Measurements from ENCODE around the gene LDLRAD3. TPM values are rescaled to one million over a fixed set of nuclear protein-coding genes. Genes with fewer than 3 reads are reported as not detected.

Gene LDLRAD3
- total and polyA plus RNA-seq, 10 donors, result 1.5 to 9.6 (median 8.1) TPM

DNA sequence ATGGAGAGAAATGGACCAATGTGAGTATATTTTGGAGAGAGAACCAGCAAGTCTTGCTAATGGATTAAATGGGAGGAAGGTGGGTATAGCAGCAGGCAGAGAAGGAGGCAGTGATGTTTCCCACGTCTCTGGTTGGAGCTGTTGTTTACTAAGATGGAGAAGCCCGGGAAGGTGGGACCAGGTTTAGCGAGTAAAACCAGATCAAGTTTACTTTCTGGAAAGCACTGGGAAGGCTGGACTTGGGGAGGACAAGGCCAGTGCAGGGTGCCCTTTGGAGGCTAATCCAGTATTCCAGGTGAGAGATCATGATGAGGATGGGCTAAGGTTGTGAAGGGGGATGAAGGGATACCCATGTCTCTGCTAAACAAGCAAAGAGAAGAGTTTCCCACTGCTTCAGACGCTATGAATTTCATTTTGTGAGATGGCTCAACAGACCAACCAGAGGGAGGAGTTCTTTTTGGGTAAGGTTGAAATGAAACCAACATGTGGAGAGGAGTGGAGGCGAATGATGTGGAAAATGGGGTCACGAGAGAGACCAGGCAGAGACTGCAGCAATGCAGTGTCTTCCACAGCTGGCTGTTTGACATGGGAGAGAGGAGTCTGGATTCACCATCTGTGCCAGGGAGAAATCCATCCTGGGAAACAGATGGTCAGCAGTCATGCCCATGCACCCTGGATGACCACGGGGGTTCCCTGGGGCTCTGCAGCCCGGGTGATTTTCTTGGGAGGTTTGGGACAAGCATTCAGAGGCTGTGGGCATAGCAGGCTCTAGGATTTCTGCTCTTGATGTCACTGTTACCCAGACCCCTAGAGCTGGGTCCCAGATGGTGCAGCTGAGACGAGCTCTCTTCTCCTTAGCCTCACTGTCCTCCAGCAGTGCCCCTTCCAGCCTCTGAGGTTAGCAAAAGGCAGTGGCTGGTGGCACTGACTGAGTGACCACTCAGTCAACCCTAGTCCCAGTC, 320.4 kb downstream of the LDLRAD3 start:
- Histone ChIP-seq H3K27ac (no peak overlapping the region), H3K9me3 (no peaks in the 10 kb centered on the region), H3K4me3 (no peak overlapping the region), H3K4me1 (peaks cover 0 to 6% (median 2%) of the 10 kb centered on the region in 6 donors), H3K36me3 (peaks cover 0 to 3% (median 0%) of the 10 kb centered on the region in 6 donors), H3K27me3 (replicated peaks in 1 of 7) (peaks cover 0 to 16% (median 0%) of the 10 kb centered on the region in 7 donors)
- intact Hi-C loops (cut with DNase I; ENCODE audit: low total_unique reads), result loop anchor here (10.0 kb wide), 1 partner anchor 779 kb away; no protein-coding TSS in a partner anchor
- 63 to 81% (median 72%) methylated on average over 9 of the region's 9 CpGs for WGBS, 5 donors
- TF ChIP-seq, protein P1, sequence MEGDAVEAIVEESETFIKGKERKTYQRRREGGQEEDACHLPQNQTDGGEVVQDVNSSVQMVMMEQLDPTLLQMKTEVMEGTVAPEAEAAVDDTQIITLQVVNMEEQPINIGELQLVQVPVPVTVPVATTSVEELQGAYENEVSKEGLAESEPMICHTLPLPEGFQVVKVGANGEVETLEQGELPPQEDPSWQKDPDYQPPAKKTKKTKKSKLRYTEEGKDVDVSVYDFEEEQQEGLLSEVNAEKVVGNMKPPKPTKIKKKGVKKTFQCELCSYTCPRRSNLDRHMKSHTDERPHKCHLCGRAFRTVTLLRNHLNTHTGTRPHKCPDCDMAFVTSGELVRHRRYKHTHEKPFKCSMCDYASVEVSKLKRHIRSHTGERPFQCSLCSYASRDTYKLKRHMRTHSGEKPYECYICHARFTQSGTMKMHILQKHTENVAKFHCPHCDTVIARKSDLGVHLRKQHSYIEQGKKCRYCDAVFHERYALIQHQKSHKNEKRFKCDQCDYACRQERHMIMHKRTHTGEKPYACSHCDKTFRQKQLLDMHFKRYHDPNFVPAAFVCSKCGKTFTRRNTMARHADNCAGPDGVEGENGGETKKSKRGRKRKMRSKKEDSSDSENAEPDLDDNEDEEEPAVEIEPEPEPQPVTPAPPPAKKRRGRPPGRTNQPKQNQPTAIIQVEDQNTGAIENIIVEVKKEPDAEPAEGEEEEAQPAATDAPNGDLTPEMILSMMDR (IDR thresholded peaks at IDR 0.05 in 8 of 11, conservative IDR thresholded peaks at IDR 0.05 in 3 of 11), result no peak
- TF ChIP-seq POLR2AphosphoS5 (IDR thresholded peaks at IDR 0.05) (no peak), POLR2A (IDR thresholded peaks at IDR 0.05) (no peak)
- no peak for DNase-seq

DNA sequence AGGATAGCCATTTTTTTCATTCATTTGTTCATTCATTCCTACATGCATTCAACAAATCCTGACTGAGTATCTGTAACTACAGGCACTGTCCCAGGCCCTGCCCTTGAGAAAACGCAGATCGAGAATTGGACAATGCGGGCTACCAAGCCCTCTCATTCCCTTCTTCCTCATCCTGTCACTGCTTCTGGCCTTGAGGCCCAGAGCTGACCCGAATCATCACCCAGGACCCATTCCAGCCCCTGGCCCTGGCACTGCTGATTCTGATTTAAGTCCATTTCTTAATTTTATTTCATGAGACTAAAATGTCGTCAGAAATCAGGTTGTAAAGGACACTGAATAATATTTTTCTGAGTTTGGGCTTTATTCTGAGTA, 321.1 kb downstream of the LDLRAD3 start:
- no peaks in the 10 kb centered on the region for H3K9me3 ChIP-seq
- H3K4me1 ChIP-seq, result peaks cover 0 to 6% (median 2%) of the 10 kb centered on the region in 6 donors
- H3K4me3 ChIP-seq, result no peak overlapping the region
- intact Hi-C loops (cut with DNase I; ENCODE audit: low total_unique reads), result loop anchor here (5.0 to 10.0 kb wide), 2 partner anchors 653 to 780 kb away; no protein-coding TSS in a partner anchor
- TF ChIP-seq POLR2A (IDR thresholded peaks at IDR 0.05) (no peak), POLR2AphosphoS5 (IDR thresholded peaks at IDR 0.05) (no peak)
- TF ChIP-seq, protein P1 (IDR thresholded peaks at IDR 0.05 in 8 of 11, conservative IDR thresholded peaks at IDR 0.05 in 3 of 11), result no peak
- peaks cover 0 to 10% (median 0%) of the 10 kb centered on the region in 7 donors for H3K27me3 ChIP-seq (replicated peaks in 1 of 7)
- DNase-seq, result no peak
- peaks cover 0 to 10% (median 0%) of the 10 kb centered on the region in 6 donors for H3K36me3 ChIP-seq
- 63 to 94% (median 84%) methylated on average over 5 of the region's 5 CpGs for WGBS, 5 donors
- no peak overlapping the region for H3K27ac ChIP-seq

DNA sequence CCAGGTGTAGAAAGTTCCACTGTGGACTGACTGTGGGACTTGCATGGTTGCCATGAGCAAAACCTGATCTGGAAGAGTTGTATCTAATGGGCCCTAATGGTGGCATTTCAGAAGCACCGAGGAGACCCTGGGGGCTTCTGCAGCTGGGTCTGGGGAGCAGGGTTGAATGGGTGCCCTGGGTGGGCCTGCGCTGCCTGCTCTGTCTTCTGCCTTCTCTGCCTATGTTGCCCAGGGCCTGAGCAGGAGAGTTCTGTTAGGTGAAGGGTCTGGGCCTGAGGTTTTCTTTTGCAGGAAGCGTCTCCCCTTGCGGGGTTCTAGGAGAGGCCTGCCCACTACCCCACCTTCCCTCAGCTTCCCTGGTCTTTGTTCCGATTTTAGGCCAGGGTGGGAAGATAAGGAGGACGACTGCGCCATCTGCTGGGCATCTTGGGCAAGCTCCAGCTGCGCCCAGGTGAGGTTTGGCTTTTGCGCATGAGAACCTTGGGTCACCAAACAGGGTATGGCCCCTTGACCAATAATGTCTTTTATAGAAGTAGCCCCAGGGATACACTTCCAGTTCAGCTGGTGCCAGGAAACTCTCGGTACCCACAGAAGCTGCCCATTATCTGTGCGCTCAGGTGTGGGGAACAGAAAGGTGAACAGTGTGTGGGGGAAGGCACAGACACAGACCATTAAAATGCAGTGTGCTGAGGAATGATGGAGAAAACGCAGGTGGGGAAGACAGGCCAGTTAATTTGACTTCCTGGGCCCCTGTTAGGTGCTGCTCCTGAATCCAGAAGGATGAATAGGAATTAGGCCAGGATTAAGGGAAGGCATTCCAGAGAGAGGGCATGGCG, 322.1 kb downstream of the LDLRAD3 start:
- intact Hi-C loops (cut with DNase I; ENCODE audit: low total_unique reads), result loop anchor here (5.0 to 10.0 kb wide), 2 partner anchors 654 to 781 kb away; no protein-coding TSS in a partner anchor
- DNase-seq, result peak; percentile 85
- WGBS, 5 donors, result 30 to 35% (median 33%) methylated on average over 13 of the region's 13 CpGs
- TF ChIP-seq POLR2A (IDR thresholded peaks at IDR 0.05), result no peak
- TF ChIP-seq, protein P1 (IDR thresholded peaks at IDR 0.05 in 8 of 11, conservative IDR thresholded peaks at IDR 0.05 in 3 of 11), result peak; percentile 61 to 89 (median 81)
- TF ChIP-seq POLR2AphosphoS5 (IDR thresholded peaks at IDR 0.05), result peak in 1 of 3 donors; percentile 11
- H3K4me3 ChIP-seq, result no peak overlapping the region
- H3K9me3 ChIP-seq, result no peaks in the 10 kb centered on the region
- H3K36me3 ChIP-seq, result peaks cover 0 to 17% (median 3%) of the 10 kb centered on the region in 6 donors
- H3K27ac ChIP-seq, result no peak overlapping the region
- peaks cover 0 to 4% (median 0%) of the 10 kb centered on the region in 7 donors for H3K27me3 ChIP-seq (replicated peaks in 1 of 7)
- peaks cover 0 to 6% (median 2%) of the 10 kb centered on the region in 6 donors for H3K4me1 ChIP-seq

Measured in spleen (tissue), 11 donors.